Upper lobe of left lung (tissue), 6 donors: ENCODE data around the gene LCE1E. TPM values are rescaled to one million over a fixed set of nuclear protein-coding genes. Genes with fewer than 3 reads are reported as not detected.

Experiments used
- ATAC-seq, 2 donors: fragments of 200-7000 bp; cut with Tn5 transposase; one replicate each; pipeline ENCODE4 v1.9.1; 2022; ENCODE audit warnings: mild to moderate bottlenecking in 2 of 2, moderate library complexity in 2 of 2; ENCODE audit not compliant: low FRiP score in 2 of 2
- DNase-seq, 2 donors: peaks; one replicate each; pipeline ENCODE4 v3.0.0-alpha.2; 2019 to 2020
- H3K27ac ChIP-seq, 4 donors: fragments of 200-600 bp; sonication (generic); one replicate each; pipeline ENCODE4 v1.5.1; 2016 to 2019
- H3K27me3 ChIP-seq, 4 donors: fragments of 200-600 bp; sonication (generic); one replicate each; pipeline ENCODE4 v1.5.1; 2017 to 2019
- H3K36me3 ChIP-seq, 4 donors: fragments of 200-600 bp; sonication (generic); one replicate each; pipeline ENCODE4 v1.5.1; 2016 to 2019
- H3K4me1 ChIP-seq, 4 donors: fragments of 200-600 bp; sonication (generic); one replicate each; pipeline ENCODE4 v1.5.1; 2018 to 2019
- H3K4me3 ChIP-seq, 4 donors: fragments of 200-600 bp; sonication (generic); one replicate each; pipeline ENCODE4 v1.5.1; 2017 to 2019; ENCODE audit warnings: mild to moderate bottlenecking in 2 of 4, moderate library complexity in 1 of 4
- H3K9me3 ChIP-seq, 4 donors: fragments of 200-600 bp; sonication (generic); one replicate each; pipeline ENCODE4 v1.5.1; 2018 to 2019
- EP300 ChIP-seq, 4 donors: sonication (generic); formaldehyde crosslinking; IDR thresholded peaks; one replicate each; pipeline ENCODE4 v1.5.1; 2017; ENCODE audit warnings: antibody characterized with exemption in 4 of 4, control low read depth in 2 of 4
- POLR2A ChIP-seq, 4 donors: fragments of 450-650 bp; IDR thresholded peaks; one replicate each; pipeline ENCODE4 v1.5.1; 2016 to 2017; ENCODE audit warnings: antibody characterized with exemption in 4 of 4, mild to moderate bottlenecking in 2 of 4
- POLR2AphosphoS5 ChIP-seq, 2 donors: sonication (generic); formaldehyde crosslinking; IDR thresholded peaks; one replicate each; pipeline ENCODE4 v1.5.1; 2017; ENCODE audit warnings: antibody characterized with exemption in 2 of 2
- WGBS, 2 donors: methylation state at CpG; one replicate each; pipeline ENCODE4 v1.1.5; 2017 to 2018; 5-methylcytosine and 5-hydroxymethylcytosine counted together
- total RNA-seq, 6 donors: library from RNA; depleted of rRNA in 4 of 6; stranded (reverse); fragments of >200 nt in 4 of 6; gene quantifications; one replicate each; pipeline versions ENCODE4 v1.1.0 to v1.2.1, GENCODE V29; 2016 to 2021
- TF ChIP-seq, protein P1 (sequence below), 6 experiments: fragments of 450-650 bp in 4 of 6; fragments of 200-600 bp in 2 of 6; sonication (generic) in 2 of 6; IDR thresholded peaks; one replicate each; pipeline ENCODE4 v1.5.1; 2016 to 2019; ENCODE audit warnings: antibody characterized with exemption in 6 of 6
- donor health status: DM: no; HTN: no; CAD: no; lungs with moderate emphysema.
- donor health status: DM: no; HTN: yes; CAD: no; lungs with severe emphysema.

The LCE1E gene
- total RNA-seq, 6 donors from 2014 or later = not detected

DNA sequence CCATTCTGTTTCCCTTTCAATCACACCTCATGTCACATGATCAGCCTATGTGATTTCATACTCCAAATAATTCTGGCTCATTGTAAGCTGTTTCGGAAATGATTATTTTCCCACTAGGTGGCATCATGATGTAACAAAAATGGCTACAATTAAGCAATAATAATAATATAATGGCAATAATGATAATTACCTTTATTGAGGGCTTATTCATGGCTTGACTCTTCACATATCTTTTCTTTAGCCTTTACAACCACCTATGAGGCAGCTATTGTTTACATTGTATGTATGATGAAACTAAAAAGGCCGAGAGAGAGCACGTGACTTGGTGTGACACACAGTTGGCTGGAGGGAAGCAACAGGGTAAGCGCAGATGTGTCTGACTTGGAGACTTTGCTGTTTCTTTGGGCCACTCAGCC, 40.8 kb upstream of the LCE1E start:
- DNase-seq (no peak), ATAC-seq (no peak)
- no peaks in the 10 kb centered on the region for H3K4me1 ChIP-seq
- TF ChIP-seq, protein P1, sequence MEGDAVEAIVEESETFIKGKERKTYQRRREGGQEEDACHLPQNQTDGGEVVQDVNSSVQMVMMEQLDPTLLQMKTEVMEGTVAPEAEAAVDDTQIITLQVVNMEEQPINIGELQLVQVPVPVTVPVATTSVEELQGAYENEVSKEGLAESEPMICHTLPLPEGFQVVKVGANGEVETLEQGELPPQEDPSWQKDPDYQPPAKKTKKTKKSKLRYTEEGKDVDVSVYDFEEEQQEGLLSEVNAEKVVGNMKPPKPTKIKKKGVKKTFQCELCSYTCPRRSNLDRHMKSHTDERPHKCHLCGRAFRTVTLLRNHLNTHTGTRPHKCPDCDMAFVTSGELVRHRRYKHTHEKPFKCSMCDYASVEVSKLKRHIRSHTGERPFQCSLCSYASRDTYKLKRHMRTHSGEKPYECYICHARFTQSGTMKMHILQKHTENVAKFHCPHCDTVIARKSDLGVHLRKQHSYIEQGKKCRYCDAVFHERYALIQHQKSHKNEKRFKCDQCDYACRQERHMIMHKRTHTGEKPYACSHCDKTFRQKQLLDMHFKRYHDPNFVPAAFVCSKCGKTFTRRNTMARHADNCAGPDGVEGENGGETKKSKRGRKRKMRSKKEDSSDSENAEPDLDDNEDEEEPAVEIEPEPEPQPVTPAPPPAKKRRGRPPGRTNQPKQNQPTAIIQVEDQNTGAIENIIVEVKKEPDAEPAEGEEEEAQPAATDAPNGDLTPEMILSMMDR (IDR thresholded peaks at IDR 0.05) = no peak
- no peak for TF ChIP-seq EP300 (IDR thresholded peaks at IDR 0.05)
- WGBS, 2 donors = 61 to 70% methylated on average over 4 of the region's 4 CpGs
- H3K9me3 ChIP-seq = no peaks in the 10 kb centered on the region
- H3K36me3 ChIP-seq = no peaks in the 10 kb centered on the region
- H3K27me3 ChIP-seq = no peaks in the 10 kb centered on the region
- H3K27ac ChIP-seq = no peak overlapping the region
- no peak overlapping the region for H3K4me3 ChIP-seq

DNA sequence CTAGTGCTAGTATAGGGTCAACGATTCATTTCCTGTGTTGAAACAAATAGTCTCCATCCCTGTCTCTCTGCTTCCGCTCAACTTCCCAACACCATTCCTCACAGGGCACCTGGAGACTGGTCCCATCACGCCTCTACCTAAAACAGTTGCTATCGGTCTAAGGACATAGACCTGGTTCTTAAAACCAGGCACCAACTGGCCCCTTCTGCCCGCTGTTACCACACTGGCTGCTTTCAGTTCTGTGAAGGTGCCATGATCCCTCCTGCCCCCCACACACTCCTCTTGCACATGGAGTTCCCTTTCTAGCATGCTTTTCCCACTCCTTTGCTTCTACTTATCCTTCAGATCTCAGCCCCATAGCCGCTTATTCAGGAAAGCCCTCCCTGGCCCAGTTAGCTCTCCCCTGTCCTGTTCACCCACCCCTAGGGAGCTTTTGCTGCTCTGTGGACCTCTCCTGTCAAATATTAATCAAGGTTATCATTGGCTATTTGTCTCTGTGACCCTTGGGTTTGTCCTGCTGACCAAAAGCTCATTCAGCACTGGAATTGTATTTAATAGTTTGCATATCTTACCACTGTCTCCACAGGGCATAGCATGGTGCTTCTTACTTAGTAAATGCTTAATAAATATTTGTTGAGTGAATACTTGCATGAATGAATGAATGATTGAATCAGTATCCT, 40.2 kb upstream of the LCE1E start:
- ATAC-seq = peak in 1 of 2 donors; percentile 12
- H3K27me3 ChIP-seq = no peaks in the 10 kb centered on the region
- no peaks in the 10 kb centered on the region for H3K9me3 ChIP-seq
- no peak overlapping the region for H3K27ac ChIP-seq
- no peaks in the 10 kb centered on the region for H3K4me1 ChIP-seq
- H3K36me3 ChIP-seq = no peaks in the 10 kb centered on the region
- 80 to 87% methylated on average over 6 of the region's 6 CpGs for WGBS, 2 donors
- no peak overlapping the region for H3K4me3 ChIP-seq
- TF ChIP-seq POLR2A (IDR thresholded peaks at IDR 0.05) (no peak), POLR2AphosphoS5 (IDR thresholded peaks at IDR 0.05) (no peak), EP300 (IDR thresholded peaks at IDR 0.05) (no peak)
- TF ChIP-seq, protein P1 (IDR thresholded peaks at IDR 0.05) = no peak
- no peak for DNase-seq

DNA sequence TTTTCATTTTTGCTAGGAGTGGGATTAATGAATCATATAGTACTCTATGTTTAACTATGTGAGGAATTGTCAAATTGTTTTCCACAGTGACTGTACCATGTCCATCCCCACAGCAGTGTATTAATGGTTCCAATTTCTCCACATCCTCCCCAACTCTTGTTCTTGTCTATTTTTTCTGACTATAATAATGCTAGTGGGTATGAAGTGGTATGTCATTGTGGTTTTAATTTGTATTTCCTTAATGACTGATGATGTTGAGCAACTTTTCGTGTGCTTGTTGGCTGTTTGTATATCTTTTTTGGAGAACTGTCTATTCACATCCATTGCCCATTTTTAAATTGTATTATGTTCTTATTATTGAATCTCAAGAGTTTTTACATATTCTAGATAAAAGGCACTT, 38.2 kb upstream of the LCE1E start:
- Histone ChIP-seq H3K27ac (no peak overlapping the region), H3K27me3 (no peaks in the 10 kb centered on the region), H3K4me1 (no peaks in the 10 kb centered on the region), H3K4me3 (no peak overlapping the region), H3K9me3 (no peaks in the 10 kb centered on the region), H3K36me3 (no peaks in the 10 kb centered on the region)
- no peak for ATAC-seq
- 27 to 32% methylated on average over 1 of the region's 1 CpG for WGBS, 2 donors
- DNase-seq = no peak
- TF ChIP-seq, protein P1 (IDR thresholded peaks at IDR 0.05) = no peak
- TF ChIP-seq POLR2A (IDR thresholded peaks at IDR 0.05) (no peak), EP300 (IDR thresholded peaks at IDR 0.05) (no peak), POLR2AphosphoS5 (IDR thresholded peaks at IDR 0.05) (no peak)

DNA sequence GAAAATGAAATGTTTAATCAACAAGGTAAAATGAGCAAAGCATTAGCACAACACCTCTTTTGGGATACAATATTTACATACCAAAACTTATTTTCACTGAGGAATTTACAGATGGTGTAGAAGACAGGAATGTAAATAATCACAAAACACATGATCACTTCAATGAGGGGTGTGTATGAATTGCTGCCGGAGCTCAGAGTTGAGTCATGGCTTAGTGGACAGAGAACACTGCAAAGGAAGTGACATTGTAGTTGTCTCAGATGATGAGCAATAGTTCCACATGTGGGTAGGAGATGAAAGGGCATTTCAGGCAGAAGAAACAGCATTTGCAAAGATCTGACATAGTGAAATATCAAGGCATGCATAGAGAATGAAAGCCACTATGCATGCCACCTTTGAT, 33.8 kb upstream of the LCE1E start:
- DNase-seq = no peak
- 25 to 35% methylated on average over 1 of the region's 1 CpG for WGBS, 2 donors
- ATAC-seq = no peak

More for the DNA sequence above, 33.8 kb upstream of the LCE1E start:
- Histone ChIP-seq H3K27me3 (no peaks in the 10 kb centered on the region), H3K36me3 (no peaks in the 10 kb centered on the region), H3K27ac (no peak overlapping the region), H3K9me3 (no peaks in the 10 kb centered on the region), H3K4me3 (no peak overlapping the region), H3K4me1 (no peaks in the 10 kb centered on the region)
- TF ChIP-seq EP300 (IDR thresholded peaks at IDR 0.05) (no peak), POLR2A (IDR thresholded peaks at IDR 0.05) (no peak), POLR2AphosphoS5 (IDR thresholded peaks at IDR 0.05) (no peak)
- TF ChIP-seq, protein P1 (IDR thresholded peaks at IDR 0.05) = no peak
